ENCODE data around the gene MEFV. TPM values are rescaled to one million over a fixed set of nuclear protein-coding genes. Genes with fewer than 3 reads are reported as not detected.

MEFV gene
- total and polyA plus RNA-seq, 10 of the 15 experiments (the other 5 are each of a cell fraction or from before 2014, with no cell fraction given): 0.03 to 0.11 (median 0.09) TPM; not detected in 5

Other genes starting within 250 kb of the MEFV start
Only the 7 nearest of the 23 such genes appear.
- gene ZNF213, start 121.6 kb downstream of the MEFV start, total RNA-seq (2014; rRNA removed): 1.1 TPM in 2 replicates
- gene ZNF213, start 121.6 kb downstream of the MEFV start, total RNA-seq (2014; rRNA removed; fragmentation: Illumina TruSeq; extraction: Trizol): 0.83 and 1.2 TPM in 2 replicates
- 7.2 and 9.4 TPM in 2 replicates for gene ZNF213, start 121.6 kb downstream of the MEFV start, total RNA-seq (2021)
- gene ZNF213, start 121.6 kb downstream of the MEFV start, polyA plus RNA-seq (2011; rRNA removed): 0.13 and 0.53 TPM in 2 replicates
- gene ZNF213, start 121.6 kb downstream of the MEFV start, polyA plus RNA-seq (2014; fragmentation: Illumina TruSeq; extraction: Trizol): 0.22 and 0.91 TPM in 2 replicates
- under 1 TPM; 0.55 to 0.58 TPM for gene ZNF213, start 121.6 kb downstream of the MEFV start, polyA plus RNA-seq (2014; fragmentation: Nextera tagmentation; extraction: Ambion mirVana)
- 3.1 and 3.2 TPM in 2 replicates for gene ZNF213, start 121.6 kb downstream of the MEFV start, polyA plus RNA-seq (2014; rRNA removed)
- 1 to 10 TPM; 3.4 to 4.8 TPM for gene ZNF213, start 121.6 kb downstream of the MEFV start, polyA plus RNA-seq (2016; fragmentation: Nextera tagmentation; extraction: Ambion mirVana)
- not detected in 2 replicates for gene OR1F1, start 68.4 kb downstream of the MEFV start, total RNA-seq (2014; rRNA removed)
- not detected in 2 replicates for gene OR1F1, start 68.4 kb downstream of the MEFV start, total RNA-seq (2014; rRNA removed; fragmentation: Illumina TruSeq; extraction: Trizol)
- gene OR1F1, start 68.4 kb downstream of the MEFV start, total RNA-seq (2021): not detected in 2 replicates
- 0.12 TPM in 1 of 2 replicates, not detected in the other for gene OR1F1, start 68.4 kb downstream of the MEFV start, polyA plus RNA-seq (2011; rRNA removed)
- 0.10 TPM in 1 of 2 replicates, not detected in the other for gene OR1F1, start 68.4 kb downstream of the MEFV start, polyA plus RNA-seq (2014; fragmentation: Illumina TruSeq; extraction: Trizol)
- gene OR1F1, start 68.4 kb downstream of the MEFV start, polyA plus RNA-seq (2014; fragmentation: Nextera tagmentation; extraction: Ambion mirVana): not detected
- 0.14 TPM in 1 of 2 replicates, not detected in the other for gene OR1F1, start 68.4 kb downstream of the MEFV start, polyA plus RNA-seq (2014; rRNA removed)
- gene OR1F1, start 68.4 kb downstream of the MEFV start, polyA plus RNA-seq (2016; fragmentation: Nextera tagmentation; extraction: Ambion mirVana): not detected
- 12.8 and 14.1 TPM in 2 replicates for gene ZNF200, start 21.5 kb downstream of the MEFV start, total RNA-seq (2014; rRNA removed)
- 11.5 and 12.1 TPM in 2 replicates for gene ZNF200, start 21.5 kb downstream of the MEFV start, total RNA-seq (2014; rRNA removed; fragmentation: Illumina TruSeq; extraction: Trizol)
- 8.7 and 10.4 TPM in 2 replicates for gene ZNF200, start 21.5 kb downstream of the MEFV start, total RNA-seq (2021)
- gene ZNF200, start 21.5 kb downstream of the MEFV start, polyA plus RNA-seq (2011; rRNA removed): 6.3 and 7.8 TPM in 2 replicates
- gene ZNF200, start 21.5 kb downstream of the MEFV start, polyA plus RNA-seq (2014; fragmentation: Illumina TruSeq; extraction: Trizol): 8.9 and 11.2 TPM in 2 replicates
- 1 to 10 TPM; 4.0 to 4.1 TPM for gene ZNF200, start 21.5 kb downstream of the MEFV start, polyA plus RNA-seq (2014; fragmentation: Nextera tagmentation; extraction: Ambion mirVana)
- gene ZNF200, start 21.5 kb downstream of the MEFV start, polyA plus RNA-seq (2014; rRNA removed): 5.2 and 8.3 TPM in 2 replicates
- 10 to 100 TPM; 12.4 to 13.9 TPM for gene ZNF200, start 21.5 kb downstream of the MEFV start, polyA plus RNA-seq (2016; fragmentation: Nextera tagmentation; extraction: Ambion mirVana)
- gene ZNF263, start 26.9 kb upstream of the MEFV start, total RNA-seq (2014; rRNA removed): 39.0 and 45.6 TPM in 2 replicates
- 29.0 and 29.7 TPM in 2 replicates for gene ZNF263, start 26.9 kb upstream of the MEFV start, total RNA-seq (2014; rRNA removed; fragmentation: Illumina TruSeq; extraction: Trizol)
- gene ZNF263, start 26.9 kb upstream of the MEFV start, total RNA-seq (2021): 24.6 and 28.3 TPM in 2 replicates
- gene ZNF263, start 26.9 kb upstream of the MEFV start, polyA plus RNA-seq (2011; rRNA removed): 12.0 and 13.4 TPM in 2 replicates
- 31.2 and 38.0 TPM in 2 replicates for gene ZNF263, start 26.9 kb upstream of the MEFV start, polyA plus RNA-seq (2014; fragmentation: Illumina TruSeq; extraction: Trizol)
- gene ZNF263, start 26.9 kb upstream of the MEFV start, polyA plus RNA-seq (2014; fragmentation: Nextera tagmentation; extraction: Ambion mirVana): 1 to 10 TPM; 4.7 to 5.3 TPM
- gene ZNF263, start 26.9 kb upstream of the MEFV start, polyA plus RNA-seq (2014; rRNA removed): 22.6 and 23.2 TPM in 2 replicates
- gene ZNF263, start 26.9 kb upstream of the MEFV start, polyA plus RNA-seq (2016; fragmentation: Nextera tagmentation; extraction: Ambion mirVana): 10 to 100 TPM; 17.2 to 26.3 TPM
- 2.5 and 2.8 TPM in 2 replicates for gene TIGD7, start 48.8 kb upstream of the MEFV start, total RNA-seq (2014; rRNA removed)
- gene TIGD7, start 48.8 kb upstream of the MEFV start, total RNA-seq (2014; rRNA removed; fragmentation: Illumina TruSeq; extraction: Trizol): 2.5 and 3.1 TPM in 2 replicates
- 1.9 and 2.0 TPM in 2 replicates for gene TIGD7, start 48.8 kb upstream of the MEFV start, total RNA-seq (2021)
- 3.8 and 5.3 TPM in 2 replicates for gene TIGD7, start 48.8 kb upstream of the MEFV start, polyA plus RNA-seq (2011; rRNA removed)
- 3.6 and 4.3 TPM in 2 replicates for gene TIGD7, start 48.8 kb upstream of the MEFV start, polyA plus RNA-seq (2014; fragmentation: Illumina TruSeq; extraction: Trizol)
- gene TIGD7, start 48.8 kb upstream of the MEFV start, polyA plus RNA-seq (2014; fragmentation: Nextera tagmentation; extraction: Ambion mirVana): under 1 TPM; 0.37 to 0.77 TPM
- 2.0 and 3.0 TPM in 2 replicates for gene TIGD7, start 48.8 kb upstream of the MEFV start, polyA plus RNA-seq (2014; rRNA removed)
- 1 to 10 TPM; 3.0 to 3.4 TPM for gene TIGD7, start 48.8 kb upstream of the MEFV start, polyA plus RNA-seq (2016; fragmentation: Nextera tagmentation; extraction: Ambion mirVana)
- gene ZNF75A, start 48.9 kb upstream of the MEFV start, total RNA-seq (2014; rRNA removed): 14.0 and 17.7 TPM in 2 replicates
- 21.2 and 21.7 TPM in 2 replicates for gene ZNF75A, start 48.9 kb upstream of the MEFV start, total RNA-seq (2014; rRNA removed; fragmentation: Illumina TruSeq; extraction: Trizol)
- gene ZNF75A, start 48.9 kb upstream of the MEFV start, total RNA-seq (2021): 13.7 and 15.7 TPM in 2 replicates
- gene ZNF75A, start 48.9 kb upstream of the MEFV start, polyA plus RNA-seq (2011; rRNA removed): 14.3 and 19.3 TPM in 2 replicates
- 20.1 and 27.9 TPM in 2 replicates for gene ZNF75A, start 48.9 kb upstream of the MEFV start, polyA plus RNA-seq (2014; fragmentation: Illumina TruSeq; extraction: Trizol)
- 1 to 10 TPM; 7.4 to 8.7 TPM for gene ZNF75A, start 48.9 kb upstream of the MEFV start, polyA plus RNA-seq (2014; fragmentation: Nextera tagmentation; extraction: Ambion mirVana)
- gene ZNF75A, start 48.9 kb upstream of the MEFV start, polyA plus RNA-seq (2014; rRNA removed): 15.8 and 19.1 TPM in 2 replicates
- gene ZNF75A, start 48.9 kb upstream of the MEFV start, polyA plus RNA-seq (2016; fragmentation: Nextera tagmentation; extraction: Ambion mirVana): 10 to 100 TPM; 16.5 to 18.7 TPM
- not detected in 2 replicates for gene OR2C1, start 99.3 kb upstream of the MEFV start, total RNA-seq (2014; rRNA removed)
- gene OR2C1, start 99.3 kb upstream of the MEFV start, total RNA-seq (2014; rRNA removed; fragmentation: Illumina TruSeq; extraction: Trizol): not detected in 2 replicates
- gene OR2C1, start 99.3 kb upstream of the MEFV start, total RNA-seq (2021): 0.21 TPM in 1 of 2 replicates, not detected in the other
- 0.05 and 0.16 TPM in 2 replicates for gene OR2C1, start 99.3 kb upstream of the MEFV start, polyA plus RNA-seq (2011; rRNA removed)
- 0.06 TPM in 1 of 2 replicates, not detected in the other for gene OR2C1, start 99.3 kb upstream of the MEFV start, polyA plus RNA-seq (2014; fragmentation: Illumina TruSeq; extraction: Trizol)
- under 1 TPM in 1 of 2 experiments, not detected in 1; 0.21 TPM for gene OR2C1, start 99.3 kb upstream of the MEFV start, polyA plus RNA-seq (2014; fragmentation: Nextera tagmentation; extraction: Ambion mirVana)
- gene OR2C1, start 99.3 kb upstream of the MEFV start, polyA plus RNA-seq (2014; rRNA removed): not detected in 2 replicates
- under 1 TPM in 1 of 2 experiments, not detected in 1; 0.14 TPM for gene OR2C1, start 99.3 kb upstream of the MEFV start, polyA plus RNA-seq (2016; fragmentation: Nextera tagmentation; extraction: Ambion mirVana)